Mesothelial cell of epicardium (in vitro differentiated cells): ENCODE measurements around the gene RNF11. TPM values are rescaled to one million over a fixed set of nuclear protein-coding genes. Genes with fewer than 3 reads are reported as not detected.

Experiments
- DNase-seq, 2 experiments: peaks; one replicate each; pipeline ENCODE4 v3.0.0; 2021; ENCODE audit warnings: low spot score in 2 of 2; ENCODE audit not compliant: unreplicated experiment in 2 of 2
- H3K27ac Mint-ChIP-seq: 2 replicates; pipeline ENCODE4 v1.8.0; 2021; ENCODE audit warnings: mixed read lengths
- H3K27me3 Mint-ChIP-seq: 2 replicates; pipeline ENCODE4 v1.8.0; 2021; ENCODE audit warnings: low read depth, mixed read lengths
- H3K36me3 Mint-ChIP-seq: 2 replicates; pipeline ENCODE4 v1.8.0; 2021; ENCODE audit warnings: mixed read lengths
- H3K4me1 Mint-ChIP-seq: 2 replicates; pipeline ENCODE4 v1.8.0; 2021; ENCODE audit warnings: mixed read lengths
- H3K4me3 Mint-ChIP-seq: 2 replicates; pipeline ENCODE4 v1.8.0; 2021; ENCODE audit warnings: mild to moderate bottlenecking, moderate library complexity, mixed read lengths
- H3K9me3 Mint-ChIP-seq: 2 replicates; pipeline ENCODE4 v1.8.0; 2021; ENCODE audit warnings: mixed read lengths
- CTCF ChIP-seq: fragments of 200-600 bp; sonication (generic); IDR thresholded peaks from one replicate; pipeline ENCODE4 v1.5.0; 2021; ENCODE audit warnings: antibody characterized with exemption; ENCODE audit not compliant: unreplicated experiment
- total RNA-seq: library from RNA; stranded (reverse); gene quantifications from 3 replicates; pipeline ENCODE4 v1.2.1, GENCODE V29; 2021

Gene RNF11
- total RNA-seq, 1 donor from 2014 or later: 76.7 TPM

- H3K4me3 Mint-ChIP-seq: no peak overlapping the region
- TF ChIP-seq CTCF: no peak
- no peak overlapping the region for H3K27ac Mint-ChIP-seq
- no peaks in the 10 kb centered on the region for H3K36me3 Mint-ChIP-seq
- H3K9me3 Mint-ChIP-seq: no peaks in the 10 kb centered on the region
- no peaks in the 10 kb centered on the region for H3K27me3 Mint-ChIP-seq
- H3K4me1 Mint-ChIP-seq: peaks cover 2% of the 10 kb centered on the region
- no peak for DNase-seq
Observed at GRCh38 chr1:51306950-51307349, 70.9 kb downstream of the RNF11 start.

GRCh38 chr1:51308636-51309035 lies 72.6 kb downstream of the RNF11 start:
- H3K4me1 Mint-ChIP-seq: peaks cover under 1% of the 10 kb centered on the region
- H3K4me3 Mint-ChIP-seq: no peak overlapping the region
- no peaks in the 10 kb centered on the region for H3K36me3 Mint-ChIP-seq
- no peaks in the 10 kb centered on the region for H3K9me3 Mint-ChIP-seq
- H3K27ac Mint-ChIP-seq: no peak overlapping the region
- DNase-seq: no peak
- TF ChIP-seq CTCF: no peak
- no peaks in the 10 kb centered on the region for H3K27me3 Mint-ChIP-seq

- no peak for DNase-seq
- Mint-ChIP-seq H3K27me3 (no peaks in the 10 kb centered on the region), H3K9me3 (no peaks in the 10 kb centered on the region), H3K27ac (no peak overlapping the region), H3K4me1 (peaks cover 6% of the 10 kb centered on the region), H3K4me3 (no peak overlapping the region), H3K36me3 (no peaks in the 10 kb centered on the region)
- TF ChIP-seq CTCF: no peak
Observed at GRCh38 chr1:51309291-51309690, 73.2 kb downstream of the RNF11 start.

GRCh38 chr1:51310871-51311613 lies 75.0 kb downstream of the RNF11 start:
- H3K27me3 Mint-ChIP-seq: no peaks in the 10 kb centered on the region
- H3K36me3 Mint-ChIP-seq: no peaks in the 10 kb centered on the region
- H3K27ac Mint-ChIP-seq: no peak overlapping the region
- no peak for TF ChIP-seq CTCF
- H3K4me1 Mint-ChIP-seq: peaks cover 20% of the 10 kb centered on the region
- no peak for DNase-seq
- no peaks in the 10 kb centered on the region for H3K9me3 Mint-ChIP-seq
- H3K4me3 Mint-ChIP-seq: no peak overlapping the region

GRCh38 chr1:51311826-51312225 lies 75.8 kb downstream of the RNF11 start:
- Mint-ChIP-seq H3K27ac (no peak overlapping the region), H3K4me3 (no peak overlapping the region), H3K36me3 (no peaks in the 10 kb centered on the region), H3K27me3 (no peaks in the 10 kb centered on the region), H3K9me3 (no peaks in the 10 kb centered on the region), H3K4me1 (peaks cover 27% of the 10 kb centered on the region)
- TF ChIP-seq CTCF: no peak
- DNase-seq: no peak

- no peak for TF ChIP-seq CTCF
- Mint-ChIP-seq H3K36me3 (no peaks in the 10 kb centered on the region), H3K4me3 (no peak overlapping the region), H3K27me3 (no peaks in the 10 kb centered on the region), H3K9me3 (no peaks in the 10 kb centered on the region), H3K4me1 (peaks cover 29% of the 10 kb centered on the region), H3K27ac (no peak overlapping the region)
- DNase-seq: no peak
Observed at GRCh38 chr1:51312718-51313117, 76.6 kb downstream of the RNF11 start.
